Activated T-helper 17 cell treated with anti-CD3 and anti-CD28 coated beads, Interleukin-2, amount 50 U/mL, for 72 hours (primary cell): ENCODE data around the gene LPXN. TPM values are rescaled to one million over a fixed set of nuclear protein-coding genes. Genes with fewer than 3 reads are reported as not detected.

Experiments
- ATAC-seq: fragments of 150-1000 bp; cut with Tn5 transposase; replicated peaks from 2 replicates; pipeline ENCODE4 v1.10.0; 2021; ENCODE audit warnings: mild to moderate bottlenecking, moderate library complexity
- H3K27ac Mint-ChIP-seq: one replicate; pipeline ENCODE4 v1.8.0; 2022; ENCODE audit warnings: mixed read lengths
- H3K27me3 Mint-ChIP-seq: one replicate; pipeline ENCODE4 v1.8.0; 2022; ENCODE audit warnings: mixed read lengths
- H3K36me3 Mint-ChIP-seq: one replicate; pipeline ENCODE4 v1.8.0; 2022; ENCODE audit warnings: low read depth, mild to moderate bottlenecking, mixed read lengths
- H3K4me1 Mint-ChIP-seq: one replicate; pipeline ENCODE4 v1.8.0; 2022; ENCODE audit warnings: mixed read lengths
- H3K4me3 Mint-ChIP-seq: one replicate; pipeline ENCODE4 v1.8.0; 2022; ENCODE audit warnings: mild to moderate bottlenecking, mixed read lengths
- H3K9me3 Mint-ChIP-seq: one replicate; pipeline ENCODE4 v1.8.0; 2022; ENCODE audit warnings: mixed read lengths
- total RNA-seq, 2 donors: library from RNA; stranded (reverse); gene quantifications; one replicate each; pipeline ENCODE4 v1.2.3, GENCODE V29; 2022

The LPXN gene
- 100 to 1,000 TPM; 234 to 320 TPM for total RNA-seq

DNA sequence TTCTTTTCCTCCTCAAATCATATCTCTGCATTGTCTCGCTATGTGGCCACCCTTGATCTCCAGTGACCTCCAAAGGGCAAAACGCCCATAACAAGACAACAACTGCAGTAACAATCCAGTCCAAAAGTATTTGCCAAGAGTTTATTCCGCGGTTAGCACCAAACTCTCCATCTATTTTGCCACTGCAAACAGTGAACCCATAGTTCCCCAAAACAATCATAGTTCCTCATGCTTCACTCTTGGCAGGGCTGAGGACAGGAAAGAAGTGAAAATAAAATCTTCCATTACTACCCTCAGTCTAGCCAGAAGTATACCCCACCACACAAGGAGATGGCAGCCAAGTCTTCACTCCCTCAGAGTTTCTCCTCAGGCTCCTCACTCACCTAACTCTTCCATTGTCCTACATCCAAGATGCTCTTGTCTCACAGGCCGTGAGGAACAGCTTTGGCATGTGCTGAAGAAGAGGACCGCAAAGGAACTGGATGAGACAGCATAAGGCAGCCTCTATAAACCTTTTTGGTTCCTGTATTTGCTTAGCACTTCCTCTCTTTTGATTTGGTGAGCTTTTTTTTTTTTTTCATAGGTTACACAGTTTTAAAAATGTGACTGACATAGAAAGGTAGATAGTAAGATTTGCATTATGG lies at the start of gene LPXN:
Gene LPXN, minus strand, starts transcription at position 480 of the 644 bp plus-strand sequence. Its CDS starts 84 bp downstream, at position 396.
- Mint-ChIP-seq H3K36me3 (peaks cover 85% of the 10 kb centered on the region), H3K27ac (peak within 1 kb of the TSS; percentile 100), H3K4me1 (peaks cover 7% of the 10 kb centered on the region), H3K27me3 (no peaks in the 10 kb centered on the region), H3K4me3 (peak within 1 kb of the TSS; percentile 96), H3K9me3 (no peaks in the 10 kb centered on the region)
- peak; percentile 2 for ATAC-seq

DNA sequence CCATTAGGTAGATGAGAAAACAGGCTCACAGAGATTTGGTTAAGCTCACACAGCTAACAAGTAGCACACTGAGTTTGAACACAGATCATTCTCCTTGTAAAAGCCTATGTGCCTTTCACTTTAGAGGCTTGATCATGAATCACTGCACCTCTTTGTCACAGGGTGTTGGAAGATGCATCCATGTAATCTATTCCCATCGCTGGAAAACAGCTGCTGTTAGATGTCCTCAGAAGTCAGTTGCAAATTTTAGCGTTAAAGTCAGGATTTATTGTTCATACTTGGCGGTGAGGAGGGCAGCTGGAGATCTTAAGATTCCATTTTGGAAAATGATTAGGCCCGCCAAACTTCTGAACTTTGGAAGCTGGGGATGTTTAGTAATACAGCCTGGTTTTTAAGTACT lies 49.4 kb upstream of the LPXN start:
- Mint-ChIP-seq H3K27ac (no peak overlapping the region), H3K36me3 (peaks cover 83% of the 10 kb centered on the region), H3K27me3 (no peaks in the 10 kb centered on the region), H3K4me1 (peaks cover 8% of the 10 kb centered on the region), H3K9me3 (no peaks in the 10 kb centered on the region), H3K4me3 (no peak overlapping the region)
- ATAC-seq, result no peak

GRCh38 chr11:58622344-58622743 lies 46.7 kb upstream of the LPXN start, which contains the start of gene CNTF:
CNTF (plus strand) TSS chr11:58622665; CDS start chr11:58622753, 88 bp downstream.
- no peak for ATAC-seq
- Mint-ChIP-seq H3K4me3 (no peak within 1 kb of the TSS), H3K36me3 (peaks cover 100% of the 10 kb centered on the region), H3K27ac (peak within 1 kb of the TSS; percentile 23), H3K4me1 (peaks cover 8% of the 10 kb centered on the region), H3K27me3 (no peaks in the 10 kb centered on the region), H3K9me3 (no peaks in the 10 kb centered on the region)

DNA sequence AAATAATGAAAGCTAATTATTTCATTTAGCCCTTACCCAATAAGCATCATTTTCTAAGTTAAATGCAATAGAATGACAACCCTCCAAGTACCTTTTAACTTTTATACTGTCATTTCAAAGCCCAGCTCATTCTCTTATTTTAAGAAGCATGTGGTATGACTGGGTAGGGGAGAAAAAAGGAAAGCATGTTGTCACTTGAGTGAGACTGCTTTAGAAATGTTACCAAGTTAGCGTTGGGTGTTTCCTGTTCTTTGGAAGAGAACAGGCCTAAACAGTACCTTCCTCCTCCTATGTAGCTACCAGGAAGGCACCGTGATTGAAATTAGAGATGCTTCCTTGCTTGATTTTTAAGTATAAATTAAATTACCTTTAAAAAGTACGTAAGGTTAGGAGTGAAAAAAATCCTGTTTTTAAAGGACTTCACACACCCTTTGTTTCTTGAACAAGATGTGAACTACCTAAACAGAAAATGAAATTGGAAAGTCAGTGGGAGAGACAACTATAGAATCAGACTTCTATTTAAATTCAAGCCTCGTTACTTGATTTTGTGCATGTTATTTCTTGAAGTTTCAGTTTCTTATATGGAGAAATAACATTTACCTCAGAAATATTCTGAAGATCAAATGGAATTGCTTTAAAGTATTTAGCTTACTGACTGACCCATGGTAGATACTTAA lies 46.1 kb upstream of the LPXN start:
- Mint-ChIP-seq H3K27me3 (no peaks in the 10 kb centered on the region), H3K4me1 (peaks cover 8% of the 10 kb centered on the region), H3K4me3 (no peak overlapping the region), H3K9me3 (no peaks in the 10 kb centered on the region), H3K27ac (peak overlapping the region; percentile 23), H3K36me3 (peaks cover 100% of the 10 kb centered on the region)
- ATAC-seq, result peak; percentile 43

- Mint-ChIP-seq H3K9me3 (no peaks in the 10 kb centered on the region), H3K27me3 (no peaks in the 10 kb centered on the region), H3K4me3 (no peak overlapping the region), H3K4me1 (peaks cover 17% of the 10 kb centered on the region), H3K36me3 (peaks cover 100% of the 10 kb centered on the region), H3K27ac (peak overlapping the region; percentile 85)
- peak; percentile 43 for ATAC-seq
These were observed 42.4 kb upstream of the LPXN start for GRCh38 chr11:58617976-58618557.

- Mint-ChIP-seq H3K27ac (peak overlapping the region; percentile 48), H3K36me3 (peaks cover 100% of the 10 kb centered on the region), H3K9me3 (no peaks in the 10 kb centered on the region), H3K4me3 (no peak overlapping the region), H3K4me1 (peaks cover 18% of the 10 kb centered on the region), H3K27me3 (no peaks in the 10 kb centered on the region)
- no peak for ATAC-seq
These were observed 40.9 kb upstream of the LPXN start for GRCh38 chr11:58616594-58616993.

DNA sequence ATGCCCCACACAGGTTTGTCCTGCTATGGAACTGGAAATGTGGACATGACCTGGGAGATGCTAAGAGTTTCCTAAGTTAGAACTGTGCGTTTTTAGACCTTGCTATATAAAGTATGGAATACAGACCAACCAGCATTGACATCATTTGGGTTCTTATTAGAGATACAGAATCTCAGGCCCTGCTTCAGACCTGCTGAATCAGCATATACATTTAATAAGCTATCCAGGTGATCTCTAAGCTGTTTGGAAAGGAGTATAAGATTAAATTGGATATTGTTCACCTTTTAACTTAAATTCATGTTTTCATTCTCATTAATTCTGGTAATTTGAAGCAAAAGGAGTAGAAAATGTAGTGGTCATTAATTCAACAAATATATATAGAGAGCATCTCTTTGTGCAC lies 39.9 kb upstream of the LPXN start:
- Mint-ChIP-seq H3K4me1 (peaks cover 22% of the 10 kb centered on the region), H3K9me3 (no peaks in the 10 kb centered on the region), H3K4me3 (no peak overlapping the region), H3K36me3 (peaks cover 100% of the 10 kb centered on the region), H3K27me3 (no peaks in the 10 kb centered on the region), H3K27ac (peak overlapping the region; percentile 75)
- no peak for ATAC-seq

- H3K27ac Mint-ChIP-seq, result no peak overlapping the region
- H3K4me1 Mint-ChIP-seq, result peaks cover 18% of the 10 kb centered on the region
- peaks cover 97% of the 10 kb centered on the region for H3K36me3 Mint-ChIP-seq
- ATAC-seq, result peak; percentile 81
- no peaks in the 10 kb centered on the region for H3K9me3 Mint-ChIP-seq
- H3K27me3 Mint-ChIP-seq, result no peaks in the 10 kb centered on the region
- no peak overlapping the region for H3K4me3 Mint-ChIP-seq
These were observed 37.6 kb upstream of the LPXN start for GRCh38 chr11:58613228-58613627.

- no peak for ATAC-seq
- H3K4me1 Mint-ChIP-seq, result peaks cover 31% of the 10 kb centered on the region
- H3K9me3 Mint-ChIP-seq, result no peaks in the 10 kb centered on the region
- H3K27ac Mint-ChIP-seq, result no peak overlapping the region
- H3K36me3 Mint-ChIP-seq, result peaks cover 86% of the 10 kb centered on the region
- no peaks in the 10 kb centered on the region for H3K27me3 Mint-ChIP-seq
- H3K4me3 Mint-ChIP-seq, result no peak overlapping the region
These were observed 34.1 kb upstream of the LPXN start for GRCh38 chr11:58609723-58610122.

- no peaks in the 10 kb centered on the region for H3K9me3 Mint-ChIP-seq
- no peak overlapping the region for H3K27ac Mint-ChIP-seq
- ATAC-seq, result peak; percentile 35
- no peak overlapping the region for H3K4me3 Mint-ChIP-seq
- peaks cover 86% of the 10 kb centered on the region for H3K36me3 Mint-ChIP-seq
- H3K27me3 Mint-ChIP-seq, result no peaks in the 10 kb centered on the region
- peaks cover 38% of the 10 kb centered on the region for H3K4me1 Mint-ChIP-seq
These were observed 32.7 kb upstream of the LPXN start for GRCh38 chr11:58608331-58608730.

DNA sequence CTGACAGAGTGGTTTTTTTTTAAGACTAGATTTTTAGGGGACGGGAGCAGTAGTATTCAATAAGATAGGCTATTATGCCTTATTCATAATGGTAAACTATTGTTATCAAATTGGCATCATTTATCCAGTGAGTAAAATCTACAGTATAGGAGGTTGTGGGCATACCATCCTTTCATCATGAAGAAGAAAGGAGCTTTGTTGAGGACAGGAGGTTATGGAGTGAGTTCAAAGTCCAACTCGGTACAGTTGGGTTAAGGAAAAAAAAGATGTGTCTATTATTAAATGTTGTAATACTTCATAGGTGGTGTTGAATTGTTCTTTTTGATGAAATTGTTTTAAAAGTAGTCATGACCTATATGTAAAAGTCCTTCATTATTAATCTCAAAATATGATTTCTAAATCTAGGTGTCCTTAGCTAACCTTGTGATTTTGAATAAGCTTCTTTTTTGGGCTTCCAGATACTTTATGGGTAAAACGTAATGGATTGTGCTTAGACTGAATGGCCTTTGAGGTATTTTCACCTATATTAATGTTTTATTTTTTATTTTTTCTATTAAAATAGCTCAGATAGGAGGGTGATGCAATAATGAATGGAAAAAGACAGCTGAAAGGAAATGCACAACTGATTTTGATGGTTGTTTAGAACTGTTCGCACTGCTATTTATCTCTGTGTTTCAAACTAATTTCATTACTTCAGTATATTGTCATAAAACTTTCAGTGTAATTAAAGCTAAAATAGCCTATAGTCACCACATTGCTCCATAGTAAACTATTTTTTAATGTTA lies 31.5 kb upstream of the LPXN start:
- Mint-ChIP-seq H3K36me3 (peaks cover 86% of the 10 kb centered on the region), H3K9me3 (no peaks in the 10 kb centered on the region), H3K27me3 (no peaks in the 10 kb centered on the region), H3K4me3 (peak overlapping the region; percentile 21), H3K4me1 (peaks cover 48% of the 10 kb centered on the region), H3K27ac (peak overlapping the region; percentile 38)
- no peak for ATAC-seq

- ATAC-seq, result no peak
- no peaks in the 10 kb centered on the region for H3K27me3 Mint-ChIP-seq
- peaks cover 80% of the 10 kb centered on the region for H3K4me1 Mint-ChIP-seq
- peak overlapping the region; percentile 33 for H3K27ac Mint-ChIP-seq
- H3K4me3 Mint-ChIP-seq, result no peak overlapping the region
- H3K9me3 Mint-ChIP-seq, result no peaks in the 10 kb centered on the region
- H3K36me3 Mint-ChIP-seq, result peaks cover 95% of the 10 kb centered on the region
These were observed 24.9 kb upstream of the LPXN start for GRCh38 chr11:58600510-58600909.

- H3K4me1 Mint-ChIP-seq, result peaks cover 67% of the 10 kb centered on the region
- peak overlapping the region; percentile 61 for H3K27ac Mint-ChIP-seq
- ATAC-seq, result peak; percentile 96
- H3K27me3 Mint-ChIP-seq, result no peaks in the 10 kb centered on the region
- H3K9me3 Mint-ChIP-seq, result no peaks in the 10 kb centered on the region
- peak overlapping the region; percentile 57 for H3K4me3 Mint-ChIP-seq
- H3K36me3 Mint-ChIP-seq, result peaks cover 93% of the 10 kb centered on the region
These were observed 22.0 kb upstream of the LPXN start for GRCh38 chr11:58597486-58598144.

- peak overlapping the region; percentile 57 for H3K4me3 Mint-ChIP-seq
- ATAC-seq, result no peak
- peaks cover 93% of the 10 kb centered on the region for H3K36me3 Mint-ChIP-seq
- peak overlapping the region; percentile 7 for H3K27ac Mint-ChIP-seq
- peaks cover 64% of the 10 kb centered on the region for H3K4me1 Mint-ChIP-seq
- no peaks in the 10 kb centered on the region for H3K27me3 Mint-ChIP-seq
- H3K9me3 Mint-ChIP-seq, result no peaks in the 10 kb centered on the region
These were observed 21.0 kb upstream of the LPXN start for GRCh38 chr11:58596621-58597020.
